HL-60 (cell line): ENCODE results near the gene NELFB.

Experiments
- DNase-seq, 2 experiments: peaks; one replicate each; pipeline ENCODE4 v3.0.0-alpha.2; 2010 to 2020; ENCODE audit warnings: low read depth in 1 of 2, low spot score in 1 of 2
- H3K27ac ChIP-seq: fragments of 250-450 bp; sonication (Bioruptor Pico); replicated peaks from 2 replicates; pipeline ENCODE4 v1.5.1; 2020; ENCODE audit warnings: mild to moderate bottlenecking, moderate library complexity
- H3K27me3 ChIP-seq: fragments of 250-450 bp; sonication (Bioruptor Pico); 2 replicates; pipeline ENCODE4 v1.5.1; 2021; ENCODE audit warnings: mild to moderate bottlenecking, moderate library complexity; ENCODE audit not compliant: insufficient read depth, poor library complexity, severe bottlenecking
- H3K4me3 ChIP-seq: replicated peaks from 2 replicates; pipeline ENCODE4 v1.5.1; 2011; ENCODE audit warnings: mild to moderate bottlenecking, control low read depth, low read length; ENCODE audit not compliant: insufficient read depth
- GABPA ChIP-seq: IDR thresholded peaks from 2 replicates; pipeline ENCODE4 v1.6.1; 2012; ENCODE audit warnings: low read depth
- POLR2AphosphoS5 ChIP-seq: IDR thresholded peaks from 2 replicates; pipeline ENCODE4 v1.6.1; 2012; ENCODE audit warnings: low read depth
- SPI1 ChIP-seq: IDR thresholded peaks from 2 replicates; pipeline ENCODE4 v1.6.1; 2012; ENCODE audit warnings: low read depth, mild to moderate bottlenecking, borderline replicate concordance
- TF ChIP-seq, protein P1 (sequence below): IDR thresholded peaks from 2 replicates; pipeline ENCODE4 v1.6.1; 2012; ENCODE audit warnings: low read depth; ENCODE audit not compliant: insufficient replicate concordance
- TF ChIP-seq, protein P2 (sequence below): IDR thresholded peaks from one replicate; pipeline ENCODE4 v1.5.1; 2011; ENCODE audit warnings: low read length, control low read depth, inconsistent platforms; ENCODE audit not compliant: insufficient read depth

NELFB gene

DNA sequence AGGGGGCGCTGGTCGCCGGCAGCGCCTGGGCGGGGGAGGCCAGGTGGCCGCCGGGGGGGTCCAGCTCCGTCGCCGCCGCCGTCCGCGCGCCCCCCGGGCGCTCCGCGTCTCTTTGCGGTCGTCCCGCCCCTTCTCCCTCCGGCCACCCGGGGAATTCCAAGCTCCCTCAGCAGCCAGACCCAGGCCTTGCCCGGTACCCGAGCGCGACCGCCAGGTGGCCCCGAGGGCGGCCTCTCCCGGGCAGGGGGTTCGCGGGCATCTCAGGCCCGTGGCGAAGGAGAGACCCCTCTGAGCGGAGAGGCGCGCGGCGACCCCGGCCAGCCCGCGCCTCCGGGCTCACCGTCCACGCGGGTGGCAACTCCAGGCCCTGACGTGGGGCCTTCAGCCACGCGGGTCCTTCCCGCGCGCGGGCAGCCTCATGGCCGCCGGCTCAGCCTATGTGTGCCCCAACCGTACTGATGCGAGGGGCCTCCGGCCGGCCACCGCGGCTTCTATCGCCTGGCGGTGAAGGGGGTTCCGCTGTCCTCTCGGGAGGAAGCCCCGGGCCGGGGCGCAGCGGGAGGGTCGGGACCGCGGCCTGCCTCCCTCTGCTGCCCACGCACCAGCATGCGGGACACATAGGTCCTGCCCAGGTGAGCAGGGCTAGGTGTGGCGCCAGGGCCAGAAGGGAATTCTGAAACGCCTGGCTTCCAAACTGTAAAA, 47.5 kb downstream of the NELFB start:
- peak overlapping the region; percentile 43 for H3K4me3 ChIP-seq
- peak in 1 of 2 experiments; percentile 44 for DNase-seq
- no peak overlapping the region for H3K27ac ChIP-seq
- TF ChIP-seq, protein P1, sequence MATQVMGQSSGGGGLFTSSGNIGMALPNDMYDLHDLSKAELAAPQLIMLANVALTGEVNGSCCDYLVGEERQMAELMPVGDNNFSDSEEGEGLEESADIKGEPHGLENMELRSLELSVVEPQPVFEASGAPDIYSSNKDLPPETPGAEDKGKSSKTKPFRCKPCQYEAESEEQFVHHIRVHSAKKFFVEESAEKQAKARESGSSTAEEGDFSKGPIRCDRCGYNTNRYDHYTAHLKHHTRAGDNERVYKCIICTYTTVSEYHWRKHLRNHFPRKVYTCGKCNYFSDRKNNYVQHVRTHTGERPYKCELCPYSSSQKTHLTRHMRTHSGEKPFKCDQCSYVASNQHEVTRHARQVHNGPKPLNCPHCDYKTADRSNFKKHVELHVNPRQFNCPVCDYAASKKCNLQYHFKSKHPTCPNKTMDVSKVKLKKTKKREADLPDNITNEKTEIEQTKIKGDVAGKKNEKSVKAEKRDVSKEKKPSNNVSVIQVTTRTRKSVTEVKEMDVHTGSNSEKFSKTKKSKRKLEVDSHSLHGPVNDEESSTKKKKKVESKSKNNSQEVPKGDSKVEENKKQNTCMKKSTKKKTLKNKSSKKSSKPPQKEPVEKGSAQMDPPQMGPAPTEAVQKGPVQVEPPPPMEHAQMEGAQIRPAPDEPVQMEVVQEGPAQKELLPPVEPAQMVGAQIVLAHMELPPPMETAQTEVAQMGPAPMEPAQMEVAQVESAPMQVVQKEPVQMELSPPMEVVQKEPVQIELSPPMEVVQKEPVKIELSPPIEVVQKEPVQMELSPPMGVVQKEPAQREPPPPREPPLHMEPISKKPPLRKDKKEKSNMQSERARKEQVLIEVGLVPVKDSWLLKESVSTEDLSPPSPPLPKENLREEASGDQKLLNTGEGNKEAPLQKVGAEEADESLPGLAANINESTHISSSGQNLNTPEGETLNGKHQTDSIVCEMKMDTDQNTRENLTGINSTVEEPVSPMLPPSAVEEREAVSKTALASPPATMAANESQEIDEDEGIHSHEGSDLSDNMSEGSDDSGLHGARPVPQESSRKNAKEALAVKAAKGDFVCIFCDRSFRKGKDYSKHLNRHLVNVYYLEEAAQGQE = no peak
- TF ChIP-seq SPI1 = no peak
- no peak for TF ChIP-seq POLR2AphosphoS5
- no peak for TF ChIP-seq GABPA
- TF ChIP-seq, protein P2, sequence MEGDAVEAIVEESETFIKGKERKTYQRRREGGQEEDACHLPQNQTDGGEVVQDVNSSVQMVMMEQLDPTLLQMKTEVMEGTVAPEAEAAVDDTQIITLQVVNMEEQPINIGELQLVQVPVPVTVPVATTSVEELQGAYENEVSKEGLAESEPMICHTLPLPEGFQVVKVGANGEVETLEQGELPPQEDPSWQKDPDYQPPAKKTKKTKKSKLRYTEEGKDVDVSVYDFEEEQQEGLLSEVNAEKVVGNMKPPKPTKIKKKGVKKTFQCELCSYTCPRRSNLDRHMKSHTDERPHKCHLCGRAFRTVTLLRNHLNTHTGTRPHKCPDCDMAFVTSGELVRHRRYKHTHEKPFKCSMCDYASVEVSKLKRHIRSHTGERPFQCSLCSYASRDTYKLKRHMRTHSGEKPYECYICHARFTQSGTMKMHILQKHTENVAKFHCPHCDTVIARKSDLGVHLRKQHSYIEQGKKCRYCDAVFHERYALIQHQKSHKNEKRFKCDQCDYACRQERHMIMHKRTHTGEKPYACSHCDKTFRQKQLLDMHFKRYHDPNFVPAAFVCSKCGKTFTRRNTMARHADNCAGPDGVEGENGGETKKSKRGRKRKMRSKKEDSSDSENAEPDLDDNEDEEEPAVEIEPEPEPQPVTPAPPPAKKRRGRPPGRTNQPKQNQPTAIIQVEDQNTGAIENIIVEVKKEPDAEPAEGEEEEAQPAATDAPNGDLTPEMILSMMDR = no peak
- H3K27me3 ChIP-seq = peaks cover 39% of the 10 kb centered on the region

- peak; percentile 42; the same call in 1 of the 2 replicates for TF ChIP-seq SPI1
- TF ChIP-seq, protein P1 = no peak
- Histone ChIP-seq H3K27ac (no peak overlapping the region), H3K27me3 (peaks cover 44% of the 10 kb centered on the region), H3K4me3 (no peak overlapping the region)
- no peak for DNase-seq
Observed at GRCh38 chr9:137303151-137303892, 48.2 kb downstream of the NELFB start.

DNA sequence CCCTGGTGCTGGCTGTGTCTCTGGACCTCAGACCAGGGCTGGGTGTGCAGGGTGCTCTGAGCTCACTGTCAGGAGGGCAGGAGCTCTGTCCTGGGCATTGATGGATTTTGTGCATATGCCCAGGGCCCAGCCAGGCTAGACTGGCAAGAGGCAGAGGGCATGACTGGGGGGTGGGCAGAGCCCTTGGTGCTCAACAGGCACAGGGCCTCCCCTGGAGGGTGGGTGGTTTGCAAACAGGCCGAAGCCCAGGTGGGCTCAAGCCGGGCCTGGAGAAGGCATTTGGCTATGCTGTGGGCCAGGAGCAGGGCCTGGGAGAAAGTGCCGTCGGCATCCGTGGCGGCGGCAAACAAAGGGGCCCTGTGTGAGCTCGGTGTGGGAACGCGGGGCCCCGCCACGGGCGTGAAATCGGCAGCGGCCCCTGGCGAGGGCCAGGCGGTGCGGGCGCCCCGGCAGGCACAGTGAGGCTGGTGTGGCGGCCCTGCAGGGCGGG, 48.8 kb downstream of the NELFB start:
- H3K27ac ChIP-seq = no peak overlapping the region
- no peak overlapping the region for H3K4me3 ChIP-seq
- peaks cover 44% of the 10 kb centered on the region for H3K27me3 ChIP-seq
- TF ChIP-seq, protein P1 = no peak
- no peak for TF ChIP-seq GABPA
- no peak for TF ChIP-seq POLR2AphosphoS5
- no peak for TF ChIP-seq SPI1
- TF ChIP-seq, protein P2 = no peak
- DNase-seq = no peak
